ENCODE data around the gene LMBR1L. TPM values are rescaled to one million over a fixed set of nuclear protein-coding genes. Genes with fewer than 3 reads are reported as not detected.

Gene LMBR1L
- total and polyA plus RNA-seq, 2 of the 13 experiments (the other 11 are each of a cell fraction or from before 2014, with no cell fraction given): 12.2 to 65.9 TPM

DNA sequence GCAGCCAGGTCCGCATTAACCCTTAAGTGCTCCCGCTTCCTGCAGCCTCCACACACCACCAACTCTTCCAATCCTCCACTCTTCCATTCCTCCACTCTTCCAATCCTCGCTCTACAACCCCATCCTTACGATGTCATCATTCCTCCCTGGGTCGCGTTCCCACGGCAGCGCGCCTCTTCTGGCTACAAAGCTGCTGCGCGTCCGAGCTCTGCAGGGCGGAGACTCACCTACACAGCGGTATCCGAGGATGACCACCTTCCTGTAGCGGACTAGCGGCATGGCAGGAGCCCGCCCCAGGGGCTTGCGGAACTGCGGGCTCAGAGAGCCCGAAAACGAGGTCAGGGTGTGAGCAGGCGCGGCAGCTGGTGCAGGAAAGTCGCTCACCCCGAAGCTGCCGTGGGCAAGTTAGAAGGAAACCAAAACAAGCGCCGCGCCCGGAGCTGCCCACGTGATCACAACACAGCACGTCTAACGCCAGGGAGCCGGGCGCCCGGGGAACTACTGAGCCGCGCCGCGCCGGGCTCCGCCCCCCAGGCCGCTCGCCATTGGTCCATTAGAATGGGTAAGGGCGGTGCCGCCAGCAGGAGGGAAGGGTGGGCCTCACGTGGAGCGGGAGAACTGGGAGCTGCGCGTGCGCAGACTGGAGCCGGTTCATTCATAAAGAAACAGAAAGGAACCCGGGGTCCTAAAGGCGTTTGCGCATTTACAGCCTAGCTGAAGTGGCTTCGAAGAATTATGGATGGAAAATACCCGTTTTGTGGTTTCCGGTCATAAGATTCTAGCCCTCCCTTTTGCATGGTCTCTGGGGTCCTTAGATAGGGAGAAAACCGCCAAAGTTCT is 40.9 kb downstream of the LMBR1L start, which contains the start of gene RHEBL1 (continued):
- TF ChIP-seq, protein P1, sequence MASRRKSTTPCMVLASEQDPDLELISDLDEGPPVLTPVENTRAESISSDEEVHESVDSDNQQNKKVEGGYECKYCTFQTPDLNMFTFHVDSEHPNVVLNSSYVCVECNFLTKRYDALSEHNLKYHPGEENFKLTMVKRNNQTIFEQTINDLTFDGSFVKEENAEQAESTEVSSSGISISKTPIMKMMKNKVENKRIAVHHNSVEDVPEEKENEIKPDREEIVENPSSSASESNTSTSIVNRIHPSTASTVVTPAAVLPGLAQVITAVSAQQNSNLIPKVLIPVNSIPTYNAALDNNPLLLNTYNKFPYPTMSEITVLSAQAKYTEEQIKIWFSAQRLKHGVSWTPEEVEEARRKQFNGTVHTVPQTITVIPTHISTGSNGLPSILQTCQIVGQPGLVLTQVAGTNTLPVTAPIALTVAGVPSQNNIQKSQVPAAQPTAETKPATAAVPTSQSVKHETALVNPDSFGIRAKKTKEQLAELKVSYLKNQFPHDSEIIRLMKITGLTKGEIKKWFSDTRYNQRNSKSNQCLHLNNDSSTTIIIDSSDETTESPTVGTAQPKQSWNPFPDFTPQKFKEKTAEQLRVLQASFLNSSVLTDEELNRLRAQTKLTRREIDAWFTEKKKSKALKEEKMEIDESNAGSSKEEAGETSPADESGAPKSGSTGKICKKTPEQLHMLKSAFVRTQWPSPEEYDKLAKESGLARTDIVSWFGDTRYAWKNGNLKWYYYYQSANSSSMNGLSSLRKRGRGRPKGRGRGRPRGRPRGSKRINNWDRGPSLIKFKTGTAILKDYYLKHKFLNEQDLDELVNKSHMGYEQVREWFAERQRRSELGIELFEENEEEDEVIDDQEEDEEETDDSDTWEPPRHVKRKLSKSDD (CRISPR knock-in tag; IDR thresholded peaks at IDR 0.05; ENCODE audit: low read depth): no peak
- TF ChIP-seq, protein P2, sequence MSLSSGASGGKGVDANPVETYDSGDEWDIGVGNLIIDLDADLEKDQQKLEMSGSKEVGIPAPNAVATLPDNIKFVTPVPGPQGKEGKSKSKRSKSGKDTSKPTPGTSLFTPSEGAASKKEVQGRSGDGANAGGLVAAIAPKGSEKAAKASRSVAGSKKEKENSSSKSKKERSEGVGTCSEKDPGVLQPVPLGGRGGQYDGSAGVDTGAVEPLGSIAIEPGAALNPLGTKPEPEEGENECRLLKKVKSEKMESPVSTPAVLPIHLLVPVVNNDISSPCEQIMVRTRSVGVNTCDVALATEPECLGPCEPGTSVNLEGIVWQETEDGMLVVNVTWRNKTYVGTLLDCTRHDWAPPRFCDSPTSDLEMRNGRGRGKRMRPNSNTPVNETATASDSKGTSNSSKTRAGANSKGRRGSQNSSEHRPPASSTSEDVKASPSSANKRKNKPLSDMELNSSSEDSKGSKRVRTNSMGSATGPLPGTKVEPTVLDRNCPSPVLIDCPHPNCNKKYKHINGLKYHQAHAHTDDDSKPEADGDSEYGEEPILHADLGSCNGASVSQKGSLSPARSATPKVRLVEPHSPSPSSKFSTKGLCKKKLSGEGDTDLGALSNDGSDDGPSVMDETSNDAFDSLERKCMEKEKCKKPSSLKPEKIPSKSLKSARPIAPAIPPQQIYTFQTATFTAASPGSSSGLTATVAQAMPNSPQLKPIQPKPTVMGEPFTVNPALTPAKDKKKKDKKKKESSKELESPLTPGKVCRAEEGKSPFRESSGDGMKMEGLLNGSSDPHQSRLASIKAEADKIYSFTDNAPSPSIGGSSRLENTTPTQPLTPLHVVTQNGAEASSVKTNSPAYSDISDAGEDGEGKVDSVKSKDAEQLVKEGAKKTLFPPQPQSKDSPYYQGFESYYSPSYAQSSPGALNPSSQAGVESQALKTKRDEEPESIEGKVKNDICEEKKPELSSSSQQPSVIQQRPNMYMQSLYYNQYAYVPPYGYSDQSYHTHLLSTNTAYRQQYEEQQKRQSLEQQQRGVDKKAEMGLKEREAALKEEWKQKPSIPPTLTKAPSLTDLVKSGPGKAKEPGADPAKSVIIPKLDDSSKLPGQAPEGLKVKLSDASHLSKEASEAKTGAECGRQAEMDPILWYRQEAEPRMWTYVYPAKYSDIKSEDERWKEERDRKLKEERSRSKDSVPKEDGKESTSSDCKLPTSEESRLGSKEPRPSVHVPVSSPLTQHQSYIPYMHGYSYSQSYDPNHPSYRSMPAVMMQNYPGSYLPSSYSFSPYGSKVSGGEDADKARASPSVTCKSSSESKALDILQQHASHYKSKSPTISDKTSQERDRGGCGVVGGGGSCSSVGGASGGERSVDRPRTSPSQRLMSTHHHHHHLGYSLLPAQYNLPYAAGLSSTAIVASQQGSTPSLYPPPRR (CRISPR knock-in tag; IDR thresholded peaks at IDR 0.05; ENCODE audit: borderline replicate concordance): no peak
- TF ChIP-seq AGO2 (optimal IDR thresholded peaks at IDR 0.05; ENCODE audit: low read depth, low read length): no peak
- TF ChIP-seq, protein P3, sequence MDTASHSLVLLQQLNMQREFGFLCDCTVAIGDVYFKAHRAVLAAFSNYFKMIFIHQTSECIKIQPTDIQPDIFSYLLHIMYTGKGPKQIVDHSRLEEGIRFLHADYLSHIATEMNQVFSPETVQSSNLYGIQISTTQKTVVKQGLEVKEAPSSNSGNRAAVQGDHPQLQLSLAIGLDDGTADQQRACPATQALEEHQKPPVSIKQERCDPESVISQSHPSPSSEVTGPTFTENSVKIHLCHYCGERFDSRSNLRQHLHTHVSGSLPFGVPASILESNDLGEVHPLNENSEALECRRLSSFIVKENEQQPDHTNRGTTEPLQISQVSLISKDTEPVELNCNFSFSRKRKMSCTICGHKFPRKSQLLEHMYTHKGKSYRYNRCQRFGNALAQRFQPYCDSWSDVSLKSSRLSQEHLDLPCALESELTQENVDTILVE (CRISPR knock-in tag; IDR thresholded peaks at IDR 0.05): no peak
- no peak for TF ChIP-seq NR2C2 (CRISPR knock-in tag; IDR thresholded peaks at IDR 0.05; ENCODE audit: borderline replicate concordance)
- no peak for TF ChIP-seq SSRP1 (CRISPR knock-in tag; IDR thresholded peaks at IDR 0.05)
- TF ChIP-seq, protein P4, sequence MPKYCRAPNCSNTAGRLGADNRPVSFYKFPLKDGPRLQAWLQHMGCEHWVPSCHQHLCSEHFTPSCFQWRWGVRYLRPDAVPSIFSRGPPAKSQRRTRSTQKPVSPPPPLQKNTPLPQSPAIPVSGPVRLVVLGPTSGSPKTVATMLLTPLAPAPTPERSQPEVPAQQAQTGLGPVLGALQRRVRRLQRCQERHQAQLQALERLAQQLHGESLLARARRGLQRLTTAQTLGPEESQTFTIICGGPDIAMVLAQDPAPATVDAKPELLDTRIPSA (CRISPR knock-in tag; IDR thresholded peaks at IDR 0.05; ENCODE audit: borderline replicate concordance): no peak
- TF ChIP-seq STAT5B (CRISPR knock-in tag; IDR thresholded peaks at IDR 0.05): no peak
- no peak for TF ChIP-seq ZNF468 (CRISPR knock-in tag; IDR thresholded peaks at IDR 0.05)
- TF ChIP-seq, protein P5, sequence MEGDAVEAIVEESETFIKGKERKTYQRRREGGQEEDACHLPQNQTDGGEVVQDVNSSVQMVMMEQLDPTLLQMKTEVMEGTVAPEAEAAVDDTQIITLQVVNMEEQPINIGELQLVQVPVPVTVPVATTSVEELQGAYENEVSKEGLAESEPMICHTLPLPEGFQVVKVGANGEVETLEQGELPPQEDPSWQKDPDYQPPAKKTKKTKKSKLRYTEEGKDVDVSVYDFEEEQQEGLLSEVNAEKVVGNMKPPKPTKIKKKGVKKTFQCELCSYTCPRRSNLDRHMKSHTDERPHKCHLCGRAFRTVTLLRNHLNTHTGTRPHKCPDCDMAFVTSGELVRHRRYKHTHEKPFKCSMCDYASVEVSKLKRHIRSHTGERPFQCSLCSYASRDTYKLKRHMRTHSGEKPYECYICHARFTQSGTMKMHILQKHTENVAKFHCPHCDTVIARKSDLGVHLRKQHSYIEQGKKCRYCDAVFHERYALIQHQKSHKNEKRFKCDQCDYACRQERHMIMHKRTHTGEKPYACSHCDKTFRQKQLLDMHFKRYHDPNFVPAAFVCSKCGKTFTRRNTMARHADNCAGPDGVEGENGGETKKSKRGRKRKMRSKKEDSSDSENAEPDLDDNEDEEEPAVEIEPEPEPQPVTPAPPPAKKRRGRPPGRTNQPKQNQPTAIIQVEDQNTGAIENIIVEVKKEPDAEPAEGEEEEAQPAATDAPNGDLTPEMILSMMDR (CRISPR knock-in tag; IDR thresholded peaks at IDR 0.05): peak; percentile 56
- no peak for TF ChIP-seq NR2F2 (IDR thresholded peaks at IDR 0.05; ENCODE audit: borderline replicate concordance, low read depth)
- TF ChIP-seq, protein P6, sequence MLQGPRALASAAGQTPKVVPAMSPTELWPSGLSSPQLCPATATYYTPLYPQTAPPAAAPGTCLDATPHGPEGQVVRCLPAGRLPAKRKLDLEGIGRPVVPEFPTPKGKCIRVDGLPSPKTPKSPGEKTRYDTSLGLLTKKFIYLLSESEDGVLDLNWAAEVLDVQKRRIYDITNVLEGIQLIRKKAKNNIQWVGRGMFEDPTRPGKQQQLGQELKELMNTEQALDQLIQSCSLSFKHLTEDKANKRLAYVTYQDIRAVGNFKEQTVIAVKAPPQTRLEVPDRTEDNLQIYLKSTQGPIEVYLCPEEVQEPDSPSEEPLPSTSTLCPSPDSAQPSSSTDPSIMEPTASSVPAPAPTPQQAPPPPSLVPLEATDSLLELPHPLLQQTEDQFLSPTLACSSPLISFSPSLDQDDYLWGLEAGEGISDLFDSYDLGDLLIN (CRISPR knock-in tag; IDR thresholded peaks at IDR 0.05; ENCODE audit: borderline replicate concordance): 0 out of 2 replicates have a peak, but pooled peaks have one; percentile 27
- peak; percentile 87; the same call in 1 of the 3 replicates for TF ChIP-seq MXI1 (IDR thresholded peaks at IDR 0.05; ENCODE audit: borderline replicate concordance, low read depth, low read length)
- no peak for TF ChIP-seq EP300 (IDR thresholded peaks at IDR 0.05; ENCODE audit: low read depth in 2 of 2, low read length in 2 of 2)
- no peak for TF ChIP-seq EP300 (CRISPR knock-in tag; IDR thresholded peaks at IDR 0.05; ENCODE audit: borderline replicate concordance)
